ENCODE results near the gene ADCY3.

Gene ADCY3

DNA sequence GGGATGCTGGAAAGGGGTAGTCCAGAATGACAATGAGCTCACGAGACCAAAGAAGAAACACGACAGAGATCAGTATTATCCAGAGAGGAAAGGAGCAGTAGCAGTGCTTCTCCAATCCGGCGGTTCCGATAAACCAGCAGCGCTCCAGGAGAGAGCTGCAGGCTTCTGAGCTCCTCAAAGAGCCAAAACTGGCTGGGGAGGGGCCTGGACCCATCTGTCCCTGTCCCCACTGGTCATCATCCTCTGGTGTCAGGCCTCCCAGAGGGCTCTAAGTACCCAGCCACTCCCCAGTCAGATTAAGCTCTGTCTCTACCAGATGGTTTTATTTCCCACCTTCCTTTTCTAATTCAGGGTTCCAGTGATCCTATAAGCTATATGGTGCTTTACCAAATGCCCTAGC is 28.5 kb upstream of the ADCY3 start:
- no peaks in the 10 kb centered on the region for H3K9me3 ChIP-seq
- peaks cover 47% of the 10 kb centered on the region for H3K36me3 ChIP-seq
- H4K20me1 ChIP-seq, result no peaks in the 10 kb centered on the region
- H3K9ac ChIP-seq, result no peak overlapping the region
- no peaks in the 10 kb centered on the region for H3K27me3 ChIP-seq
- no peak overlapping the region for H3K4me2 ChIP-seq
- no peak for TF ChIP-seq Cebpa-rat (IDR thresholded peaks at IDR 0.05)
- H3K4me1 ChIP-seq, result no peaks in the 10 kb centered on the region
- H3K4me3 ChIP-seq, result no peak overlapping the region
- H3K27ac ChIP-seq, result no peak overlapping the region

DNA sequence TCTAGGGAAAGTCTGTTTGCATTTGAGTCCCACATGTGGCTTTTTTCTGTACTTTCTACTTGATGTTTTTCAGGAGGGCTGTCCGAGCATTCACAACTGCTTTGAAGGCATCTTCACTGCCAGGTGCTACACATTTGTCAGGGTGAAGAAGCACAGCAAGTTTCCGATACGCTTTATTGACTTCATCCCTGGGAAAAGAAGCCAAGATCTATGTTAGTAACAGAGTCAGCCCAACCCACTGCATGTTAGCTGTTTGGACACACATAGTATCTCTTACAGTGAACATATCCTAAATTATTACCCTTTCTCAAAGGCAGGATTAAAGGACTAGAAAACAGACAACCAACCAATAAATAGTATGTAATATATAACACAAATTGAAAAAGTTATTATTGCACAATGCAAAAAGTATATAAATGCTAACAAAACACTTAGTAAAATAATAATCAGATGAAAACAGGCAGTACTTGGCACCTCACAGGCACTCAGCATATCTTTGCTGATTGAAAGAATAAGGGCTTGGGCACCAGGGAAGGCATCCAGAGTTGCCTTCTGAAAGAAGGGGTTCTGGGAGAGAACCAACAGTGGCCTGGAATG is 27.6 kb upstream of the ADCY3 start:
- Histone ChIP-seq H3K27me3 (no peaks in the 10 kb centered on the region), H4K20me1 (no peaks in the 10 kb centered on the region), H3K9ac (no peak overlapping the region), H3K36me3 (peaks cover 47% of the 10 kb centered on the region), H3K27ac (no peak overlapping the region), H3K4me2 (no peak overlapping the region), H3K9me3 (no peaks in the 10 kb centered on the region), H3K4me1 (no peaks in the 10 kb centered on the region), H3K4me3 (no peak overlapping the region)
- TF ChIP-seq Cebpa-rat (IDR thresholded peaks at IDR 0.05), result no peak

DNA sequence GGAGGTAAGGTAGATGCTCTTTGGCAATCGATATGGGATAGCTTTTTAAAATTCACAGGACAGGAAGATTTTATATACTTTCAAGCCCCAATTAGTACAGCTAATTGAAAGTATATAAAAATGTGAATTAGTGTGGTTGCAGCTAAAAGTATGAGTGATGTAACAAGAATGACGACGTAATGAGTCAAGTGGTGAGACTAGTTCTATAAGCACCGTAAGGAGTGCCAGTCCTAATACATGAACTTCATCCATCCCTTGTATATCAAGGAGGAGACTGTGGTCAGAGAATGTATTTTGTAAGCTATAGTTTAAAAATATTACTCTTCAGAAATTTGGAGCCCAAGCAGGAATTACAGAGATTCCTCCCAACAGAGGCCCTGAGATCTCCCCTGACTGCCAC is 25.9 kb upstream of the ADCY3 start:
- H3K4me3 ChIP-seq, result no peak overlapping the region
- TF ChIP-seq Cebpa-rat (IDR thresholded peaks at IDR 0.05), result no peak
- H3K4me1 ChIP-seq, result no peaks in the 10 kb centered on the region
- H3K9me3 ChIP-seq, result no peaks in the 10 kb centered on the region
- H3K4me2 ChIP-seq, result no peak overlapping the region
- H4K20me1 ChIP-seq, result no peaks in the 10 kb centered on the region
- no peak overlapping the region for H3K9ac ChIP-seq
- H3K27ac ChIP-seq, result no peak overlapping the region
- peaks cover 36% of the 10 kb centered on the region for H3K36me3 ChIP-seq
- no peaks in the 10 kb centered on the region for H3K27me3 ChIP-seq

DNA sequence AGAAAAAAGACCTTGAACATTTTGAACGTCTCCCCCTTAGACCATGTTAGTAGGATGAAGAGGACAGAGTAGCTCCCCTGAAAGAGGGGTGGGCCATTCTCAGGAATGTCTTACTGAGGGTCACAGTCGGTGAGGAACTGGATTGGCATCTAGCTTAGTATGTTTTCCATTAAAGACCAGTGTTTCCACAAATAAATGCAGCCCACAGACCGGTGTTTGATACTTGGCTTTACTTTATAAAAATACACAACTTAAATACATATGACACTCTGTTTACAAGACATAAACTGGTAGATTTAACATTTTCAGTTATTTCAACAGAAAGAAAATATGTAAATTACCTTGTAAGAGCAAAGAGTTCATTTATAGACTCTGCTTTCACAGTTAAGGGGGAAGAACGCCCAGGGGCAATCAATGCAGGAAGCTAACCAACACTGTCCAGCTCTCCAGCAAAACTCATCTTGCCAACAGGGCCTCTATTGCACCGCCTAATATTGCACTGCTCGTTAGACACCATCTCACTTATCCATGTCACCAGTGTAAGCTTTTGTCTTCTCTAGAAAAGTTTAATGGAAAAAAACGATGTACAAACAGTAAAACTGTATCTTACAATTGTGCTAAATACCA is 23.5 kb upstream of the ADCY3 start:
- Histone ChIP-seq H3K27me3 (no peaks in the 10 kb centered on the region), H3K9me3 (no peaks in the 10 kb centered on the region), H3K4me2 (no peak overlapping the region), H3K4me3 (no peak overlapping the region), H4K20me1 (no peaks in the 10 kb centered on the region), H3K4me1 (no peaks in the 10 kb centered on the region), H3K27ac (no peak overlapping the region), H3K36me3 (peaks cover 32% of the 10 kb centered on the region), H3K9ac (no peak overlapping the region)
- no peak for TF ChIP-seq Cebpa-rat (IDR thresholded peaks at IDR 0.05)

DNA sequence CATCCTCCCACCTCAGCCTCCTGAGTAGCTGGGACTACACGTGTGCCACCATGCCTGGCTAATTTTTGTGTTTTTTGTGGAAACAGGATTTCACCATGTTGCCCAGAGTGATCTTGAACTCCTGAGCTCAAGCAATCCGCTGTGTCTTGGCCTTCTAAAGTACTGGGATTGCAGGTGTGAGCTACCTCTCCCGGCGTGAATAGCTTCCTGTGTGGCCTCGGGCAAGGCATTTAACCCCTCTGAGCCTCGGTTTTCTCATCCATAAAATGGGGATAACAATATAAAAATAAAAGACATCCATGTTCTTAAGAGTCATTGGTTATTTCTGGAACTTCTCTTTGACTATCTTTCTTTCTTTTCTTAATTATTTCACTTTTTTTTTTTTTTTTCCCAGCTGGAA is 19.3 kb upstream of the ADCY3 start:
- Histone ChIP-seq H3K27me3 (no peaks in the 10 kb centered on the region), H3K4me3 (no peak overlapping the region), H3K4me1 (no peaks in the 10 kb centered on the region), H3K9me3 (no peaks in the 10 kb centered on the region), H3K27ac (no peak overlapping the region), H3K4me2 (no peak overlapping the region), H4K20me1 (no peaks in the 10 kb centered on the region), H3K9ac (no peak overlapping the region), H3K36me3 (no peaks in the 10 kb centered on the region)
- no peak for TF ChIP-seq Cebpa-rat (IDR thresholded peaks at IDR 0.05)

DNA sequence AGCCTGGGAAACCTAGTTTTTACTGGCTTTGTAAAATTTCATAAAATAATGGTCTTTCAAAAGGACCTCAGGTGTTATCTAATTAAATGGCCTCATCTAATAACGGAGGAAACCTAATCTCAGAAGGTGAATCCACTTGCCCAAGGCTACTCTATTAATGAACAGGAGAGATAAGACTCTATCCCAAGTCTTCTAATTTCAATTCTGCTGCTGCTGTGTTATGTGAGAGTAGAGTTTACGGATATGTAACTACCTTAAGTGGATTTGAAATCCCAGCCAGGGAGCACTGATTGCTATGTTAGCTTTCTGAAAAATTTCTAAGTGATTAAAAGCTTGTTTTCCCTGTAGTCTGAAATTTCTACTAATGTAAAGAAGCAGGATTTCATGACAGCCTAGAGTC is 17.2 kb upstream of the ADCY3 start:
- no peaks in the 10 kb centered on the region for H3K9me3 ChIP-seq
- H3K27me3 ChIP-seq, result no peaks in the 10 kb centered on the region
- no peak overlapping the region for H3K27ac ChIP-seq
- TF ChIP-seq Cebpa-rat (IDR thresholded peaks at IDR 0.05), result no peak
- no peaks in the 10 kb centered on the region for H3K4me1 ChIP-seq
- H3K9ac ChIP-seq, result no peak overlapping the region
- H4K20me1 ChIP-seq, result no peaks in the 10 kb centered on the region
- H3K4me2 ChIP-seq, result no peak overlapping the region
- H3K36me3 ChIP-seq, result no peaks in the 10 kb centered on the region
- H3K4me3 ChIP-seq, result no peak overlapping the region

DNA sequence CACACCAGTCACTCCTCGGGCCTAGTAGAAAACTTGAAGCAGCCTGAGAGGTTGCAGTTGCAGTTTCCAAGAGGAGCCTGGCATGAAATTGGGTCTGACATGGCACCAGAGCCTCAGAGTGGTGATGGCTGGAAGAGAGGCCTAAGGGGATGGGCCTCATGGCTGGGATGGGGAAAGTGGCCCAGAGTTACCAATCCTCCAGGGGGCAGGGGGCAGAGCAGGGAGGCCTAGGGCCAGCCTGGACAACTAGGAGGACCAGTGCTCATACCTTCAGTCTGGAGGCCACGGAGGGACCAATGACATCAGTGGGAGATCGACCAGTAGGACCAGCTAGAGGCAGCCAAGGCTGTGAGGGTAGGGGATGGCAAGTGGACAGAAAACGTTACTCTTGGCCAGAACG is 15.1 kb upstream of the ADCY3 start:
- Histone ChIP-seq H4K20me1 (no peaks in the 10 kb centered on the region), H3K36me3 (no peaks in the 10 kb centered on the region), H3K27me3 (no peaks in the 10 kb centered on the region), H3K27ac (no peak overlapping the region), H3K9ac (no peak overlapping the region), H3K4me1 (peaks cover 15% of the 10 kb centered on the region), H3K4me2 (no peak overlapping the region), H3K4me3 (no peak overlapping the region), H3K9me3 (no peaks in the 10 kb centered on the region)
- TF ChIP-seq Cebpa-rat (IDR thresholded peaks at IDR 0.05), result no peak

DNA sequence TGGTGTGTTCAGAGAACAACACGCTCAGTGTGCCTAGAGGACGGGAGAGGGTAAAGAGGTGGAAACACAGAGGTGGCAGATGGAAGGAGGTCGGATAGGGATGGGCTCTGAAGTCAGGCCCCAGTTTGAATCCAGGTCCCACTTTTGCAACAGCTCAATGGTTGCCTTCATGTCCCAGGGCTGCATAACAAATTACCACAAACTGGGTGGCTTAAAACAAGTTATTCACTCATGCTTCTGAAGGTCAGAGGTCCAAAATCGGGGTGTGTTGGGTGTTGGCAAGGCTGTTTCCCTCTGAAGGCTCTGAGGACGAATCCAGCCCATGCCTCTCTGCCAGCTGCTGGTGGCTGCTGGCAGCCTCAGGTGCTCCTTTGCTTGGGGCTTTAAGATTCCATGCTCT is 12.7 kb upstream of the ADCY3 start:
- no peaks in the 10 kb centered on the region for H3K9me3 ChIP-seq
- peaks cover 15% of the 10 kb centered on the region for H3K4me1 ChIP-seq
- no peak for TF ChIP-seq Cebpa-rat (IDR thresholded peaks at IDR 0.05)
- no peak overlapping the region for H3K9ac ChIP-seq
- H3K27me3 ChIP-seq, result no peaks in the 10 kb centered on the region
- no peaks in the 10 kb centered on the region for H4K20me1 ChIP-seq
- no peak overlapping the region for H3K4me2 ChIP-seq
- no peak overlapping the region for H3K4me3 ChIP-seq
- no peaks in the 10 kb centered on the region for H3K36me3 ChIP-seq
- no peak overlapping the region for H3K27ac ChIP-seq

DNA sequence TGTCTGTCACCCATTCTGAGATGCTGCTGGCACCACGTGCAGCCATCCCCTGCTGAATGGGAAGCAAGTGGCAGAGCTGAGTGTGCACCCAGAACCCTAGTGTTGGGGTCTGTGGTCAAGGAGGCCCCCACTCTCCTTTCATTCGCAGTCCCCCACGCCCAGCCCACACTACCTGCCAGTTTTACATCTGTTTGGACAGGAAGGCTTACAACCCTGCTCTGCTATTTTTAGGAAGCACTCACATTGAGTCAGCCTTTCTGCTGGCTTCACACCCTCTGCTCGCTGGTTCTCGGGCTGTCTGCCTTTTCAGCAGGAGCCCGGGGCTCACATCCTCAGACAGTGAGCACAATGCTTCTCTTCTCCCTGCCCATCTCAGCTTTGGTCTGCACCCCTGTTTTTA is 10.7 kb upstream of the ADCY3 start:
- Histone ChIP-seq H3K4me3 (no peak overlapping the region), H3K27ac (no peak overlapping the region), H3K4me2 (peak overlapping the region; percentile 41), H3K36me3 (no peaks in the 10 kb centered on the region), H3K9me3 (no peaks in the 10 kb centered on the region), H3K9ac (no peak overlapping the region), H3K27me3 (no peaks in the 10 kb centered on the region), H4K20me1 (no peaks in the 10 kb centered on the region), H3K4me1 (peaks cover 30% of the 10 kb centered on the region)
- no peak for TF ChIP-seq Cebpa-rat (IDR thresholded peaks at IDR 0.05)

DNA sequence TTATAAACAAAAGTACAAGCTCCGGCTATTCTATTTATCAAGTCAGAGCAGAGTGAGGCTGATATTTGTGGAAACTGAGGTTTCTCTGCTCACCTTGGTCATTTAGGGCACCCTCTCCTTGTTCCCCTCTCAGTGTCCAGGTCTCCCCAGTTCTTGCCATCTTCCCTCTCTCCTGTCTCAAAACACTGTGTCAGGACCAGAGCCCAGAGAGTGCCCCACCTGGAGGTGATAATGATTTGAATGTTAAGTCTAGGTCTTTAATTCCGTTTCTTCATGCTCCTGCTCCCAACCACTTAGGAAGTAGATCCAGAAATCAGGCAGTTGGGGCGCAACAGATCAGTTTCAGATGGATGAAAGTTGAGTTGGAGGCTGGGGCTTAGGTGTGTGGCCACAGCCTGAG is 9.2 kb upstream of the ADCY3 start:
- Histone ChIP-seq H4K20me1 (no peaks in the 10 kb centered on the region), H3K4me1 (peaks cover 30% of the 10 kb centered on the region), H3K4me3 (no peak overlapping the region), H3K9ac (no peak overlapping the region), H3K27ac (no peak overlapping the region), H3K36me3 (no peaks in the 10 kb centered on the region), H3K27me3 (no peaks in the 10 kb centered on the region), H3K4me2 (no peak overlapping the region), H3K9me3 (no peaks in the 10 kb centered on the region)
- TF ChIP-seq Cebpa-rat (IDR thresholded peaks at IDR 0.05), result no peak

DNA sequence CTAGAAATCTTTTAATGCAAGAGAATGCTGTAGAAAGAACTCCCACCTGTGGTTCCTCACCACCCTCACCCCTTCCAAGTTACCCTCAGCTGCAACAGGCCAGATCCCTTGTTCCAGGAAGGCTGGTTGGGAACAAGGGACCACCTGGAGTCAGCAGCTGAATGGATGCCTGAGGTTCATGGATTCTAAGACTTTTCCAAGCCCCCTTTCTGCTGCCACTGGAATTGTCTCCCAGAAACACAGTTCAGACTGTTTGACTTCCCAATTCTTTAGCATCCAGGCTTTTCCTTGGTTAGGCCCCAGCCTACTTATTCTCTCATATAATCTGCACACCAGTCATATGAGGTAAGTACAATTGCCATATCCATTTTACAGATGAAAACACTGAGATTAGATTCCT is 8.0 kb upstream of the ADCY3 start:
- no peak overlapping the region for H3K27ac ChIP-seq
- no peaks in the 10 kb centered on the region for H4K20me1 ChIP-seq
- H3K4me3 ChIP-seq, result no peak overlapping the region
- H3K27me3 ChIP-seq, result no peaks in the 10 kb centered on the region
- H3K4me2 ChIP-seq, result no peak overlapping the region
- no peaks in the 10 kb centered on the region for H3K36me3 ChIP-seq
- no peaks in the 10 kb centered on the region for H3K9me3 ChIP-seq
- peaks cover 38% of the 10 kb centered on the region for H3K4me1 ChIP-seq
- no peak for TF ChIP-seq Cebpa-rat (IDR thresholded peaks at IDR 0.05)
- H3K9ac ChIP-seq, result no peak overlapping the region

All from BLaER1 (cell line).